GM10847 (cell line): ENCODE measurements around the gene VPS18.

Experiments
- POLR2A ChIP-seq: IDR thresholded peaks from 2 replicates; pipeline ENCODE4 v1.6.1; 2011; ENCODE audit not compliant: insufficient read length; ENCODE audit errors: extremely low read depth

VPS18 gene

DNA sequence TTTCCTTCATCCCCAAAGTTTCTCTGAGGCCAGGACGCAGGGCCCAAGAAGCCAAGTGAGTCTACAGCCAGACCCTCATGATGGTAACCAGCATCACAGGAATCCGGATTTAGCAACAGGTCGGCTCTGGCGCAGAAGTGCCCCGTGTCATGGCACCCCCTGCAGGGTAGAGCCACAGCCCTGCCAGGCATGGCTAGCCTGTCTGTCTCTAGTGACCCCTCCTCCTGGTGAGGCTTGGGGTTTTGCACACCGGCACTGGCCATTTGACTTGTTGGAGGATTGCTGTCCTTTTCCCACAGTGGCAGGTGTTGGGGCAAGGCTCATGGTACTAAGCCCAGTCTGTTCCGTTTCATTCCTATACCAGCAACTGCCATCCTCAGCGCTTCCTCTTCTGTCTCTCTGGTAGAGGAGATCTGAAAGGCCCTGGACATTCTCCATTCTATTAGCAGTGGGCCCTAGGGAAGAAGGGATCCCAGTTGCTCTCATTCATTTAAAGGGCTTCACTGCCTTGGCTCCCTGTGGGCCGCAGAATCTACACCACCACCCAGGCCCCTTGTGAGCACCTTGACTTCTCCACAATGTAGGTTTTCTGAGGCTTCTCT lies 49.6 kb downstream of the VPS18 start:
- no peak for TF ChIP-seq POLR2A

DNA sequence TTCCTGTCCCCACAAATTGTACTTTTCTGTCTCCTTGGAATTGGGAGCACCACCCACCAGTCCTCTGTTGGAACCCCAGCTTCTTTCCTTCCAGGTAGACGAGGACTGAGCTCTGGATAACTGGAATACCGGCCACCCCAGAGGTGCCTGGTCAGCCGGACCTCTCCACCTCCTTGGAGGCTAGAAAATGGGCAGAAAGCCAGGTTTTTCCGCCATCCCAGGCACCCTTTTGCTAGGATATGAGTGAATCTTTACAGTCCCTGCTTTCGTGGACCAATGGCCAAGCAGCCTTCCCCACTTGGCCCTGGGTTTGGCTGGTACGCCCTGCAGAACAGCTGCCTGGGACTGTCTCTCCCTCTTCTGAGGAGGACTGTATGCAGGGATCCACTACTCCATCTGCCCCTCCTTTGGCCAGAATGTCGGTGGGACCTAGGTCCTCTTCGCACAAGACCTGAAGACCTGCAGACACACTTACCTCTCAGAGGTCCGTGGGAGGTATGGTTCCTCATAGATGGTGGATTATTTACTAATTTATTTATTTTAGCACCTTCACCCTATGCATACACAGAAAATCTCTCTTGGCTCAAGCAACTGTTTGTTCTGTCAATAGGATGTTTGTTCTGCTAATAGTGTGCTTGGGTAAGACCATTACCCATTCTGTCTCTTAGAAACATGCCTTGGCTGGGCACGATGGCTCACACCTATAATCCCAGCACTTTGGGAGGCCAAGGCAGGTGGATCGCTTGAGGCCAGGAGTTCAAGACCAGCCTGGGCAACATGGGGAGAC lies 50.5 kb downstream of the VPS18 start:
- TF ChIP-seq POLR2A, result no peak

DNA sequence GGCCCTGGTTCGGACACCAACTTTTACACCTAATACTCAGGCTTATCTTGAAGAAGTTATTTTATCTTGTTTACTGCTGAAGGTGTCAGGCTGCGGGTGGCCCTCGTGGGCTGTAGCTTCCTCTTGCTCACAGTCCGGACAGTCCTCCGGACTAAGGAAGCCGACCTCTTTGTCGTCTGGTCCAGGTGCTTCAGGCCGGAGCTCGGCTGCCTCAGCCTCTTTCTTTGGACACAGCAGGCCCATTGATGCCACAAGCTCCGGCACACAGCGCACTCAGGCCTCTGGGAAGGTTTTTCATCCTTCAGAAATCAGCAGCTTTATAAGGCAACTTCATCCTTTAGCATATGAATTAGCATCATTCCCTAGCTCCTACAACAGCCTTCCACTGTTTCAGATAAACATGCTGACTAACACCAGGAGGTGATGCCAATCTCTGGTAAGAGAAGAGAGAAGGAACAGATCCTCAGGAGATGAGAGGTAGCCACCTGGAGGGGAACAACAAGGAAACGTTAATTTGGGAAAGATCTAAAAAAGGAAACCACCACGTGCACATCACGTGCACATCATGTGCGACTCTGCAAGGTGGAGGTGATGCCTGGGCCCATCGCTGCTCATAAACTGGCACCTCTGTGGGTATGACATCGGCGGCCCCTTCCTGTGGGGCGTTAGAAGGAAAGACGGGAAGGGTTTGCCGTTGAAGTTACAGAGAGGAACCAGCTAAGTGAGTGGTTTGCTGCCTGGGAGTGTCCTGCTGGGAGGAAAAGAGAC lies 54.6 kb downstream of the VPS18 start:
- no peak for TF ChIP-seq POLR2A

DNA sequence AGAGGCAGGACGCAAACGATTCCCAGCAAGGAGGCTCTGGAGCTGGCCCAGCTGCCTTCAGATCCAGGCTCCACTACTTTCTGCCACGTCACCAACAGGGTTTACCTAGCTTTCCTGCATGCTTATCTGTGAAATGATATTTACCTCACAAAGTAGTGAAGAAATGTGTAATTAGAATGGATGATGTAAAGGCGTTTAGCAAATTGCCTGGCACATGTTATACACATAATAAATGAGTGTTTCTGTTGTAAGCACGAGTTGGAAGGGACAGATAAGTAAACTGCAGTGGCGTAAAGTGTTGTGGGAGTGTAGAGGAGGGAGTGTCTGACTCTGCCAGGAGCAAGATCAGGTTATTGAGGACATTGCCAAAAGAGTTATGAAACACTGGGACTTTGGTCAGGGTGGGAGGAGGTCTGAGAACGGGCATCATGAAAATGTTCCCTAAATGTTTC lies 55.5 kb downstream of the VPS18 start:
- no peak for TF ChIP-seq POLR2A

DNA sequence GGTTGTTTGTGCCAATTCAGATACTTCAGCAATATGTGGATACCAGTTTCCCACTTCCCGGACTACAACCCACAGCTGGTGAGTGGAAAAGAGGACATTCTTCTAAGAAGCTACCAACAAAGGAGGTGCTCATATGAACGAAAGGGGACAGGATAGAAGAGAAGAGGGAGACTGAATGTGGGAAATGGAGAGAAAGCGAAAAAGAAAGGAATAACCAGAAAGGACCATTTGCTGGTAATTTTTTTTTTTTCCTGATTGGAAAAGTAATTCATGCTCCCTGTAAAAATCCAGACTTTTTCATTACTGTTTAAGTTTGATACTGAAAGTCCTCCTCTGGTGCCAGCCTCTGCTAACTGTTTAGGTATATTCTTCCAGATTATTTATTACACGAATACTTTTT lies 57.5 kb downstream of the VPS18 start:
- no peak for TF ChIP-seq POLR2A

DNA sequence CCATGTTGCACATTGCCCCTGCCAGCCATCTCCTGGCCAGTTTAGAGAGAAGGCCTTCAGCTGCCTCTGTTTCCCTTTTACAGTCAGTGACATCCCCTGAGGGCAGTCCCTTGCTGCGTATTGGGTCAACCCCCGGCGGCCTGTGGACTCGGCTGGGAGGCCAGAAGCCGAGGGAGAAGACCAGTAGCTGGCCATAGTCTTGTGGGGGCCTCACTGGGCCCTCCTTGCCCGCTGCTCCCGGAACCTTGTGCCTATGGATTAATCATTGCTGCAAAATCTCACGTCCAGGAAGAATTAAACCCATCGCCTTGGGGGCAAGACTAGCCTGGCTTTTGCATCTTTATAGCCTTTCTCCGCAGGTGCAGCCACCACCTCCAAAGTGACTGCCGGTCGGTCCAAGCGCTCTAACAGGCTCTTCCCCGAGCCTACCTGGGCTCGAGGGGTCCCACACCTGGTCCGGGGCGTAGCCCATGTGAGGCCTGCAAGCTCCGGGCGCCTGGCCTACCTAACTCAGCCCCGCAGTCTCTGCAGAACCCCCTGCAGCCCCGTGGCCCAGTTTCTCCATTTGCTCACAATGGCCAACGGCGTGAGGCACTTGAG lies 58.2 kb downstream of the VPS18 start:
- TF ChIP-seq POLR2A, result no peak

DNA sequence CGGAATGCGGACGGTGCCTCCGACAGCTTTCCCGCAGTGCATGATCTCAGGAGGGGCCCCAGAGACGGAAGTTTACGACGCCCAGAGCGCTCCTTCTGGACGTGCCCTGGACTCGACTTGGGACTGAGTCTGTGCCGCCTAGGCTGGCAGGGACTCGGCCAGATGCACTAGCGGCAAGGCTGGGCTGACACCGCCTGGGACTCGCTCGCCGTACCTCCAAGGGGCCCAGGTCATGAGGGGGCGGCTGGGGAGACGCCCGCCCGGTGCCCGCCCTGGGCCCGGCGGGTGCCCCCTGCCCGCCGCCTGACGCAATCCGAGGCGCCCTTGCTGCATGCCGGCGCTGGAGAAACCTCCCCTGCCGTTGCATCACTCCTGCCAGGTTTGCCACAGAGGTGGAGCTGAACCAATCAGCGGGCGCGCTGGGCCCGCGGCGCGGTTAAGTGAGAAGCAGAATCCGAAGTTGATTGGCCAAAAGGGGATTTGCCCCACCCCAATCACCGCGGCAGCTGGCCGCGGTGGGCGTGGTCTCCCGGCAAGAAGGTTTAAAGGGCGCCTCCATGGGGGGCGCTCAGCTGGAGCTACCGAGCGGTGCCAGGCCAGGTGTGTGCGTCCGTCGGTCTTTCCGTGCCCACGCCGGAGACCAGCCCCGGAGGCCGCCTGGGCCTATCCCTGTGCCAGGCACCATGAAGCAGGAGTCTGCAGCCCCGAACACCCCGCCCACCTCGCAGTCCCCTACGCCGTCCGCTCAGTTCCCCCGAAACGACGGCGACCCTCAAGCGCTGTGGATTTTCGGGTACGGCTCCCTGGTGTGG lies 58.9 kb downstream of the VPS18 start, which contains the start of gene CHAC1:
Gene CHAC1 (plus strand): TSS at position 571 of the 812 bp plus-strand sequence. CDS start 113 bp downstream, at position 684.
- TF ChIP-seq POLR2A, result peak; percentile 81
